B cell (primary cell): ENCODE measurements around the gene NR6A1. TPM values are rescaled to one million over a fixed set of nuclear protein-coding genes. Genes with fewer than 3 reads are reported as not detected.

Experiments
- ATAC-seq: fragments of 200-7000 bp; cut with Tn5 transposase; one replicate; pipeline ENCODE4 v1.10.0; 2021; ENCODE audit warnings: low read depth, mild to moderate bottlenecking, moderate number of reproducible peaks, moderate library complexity
- CTCF ChIA-PET: fragments of 350-600 bp; sonication (Branson Sonifier 250); formaldehyde crosslinking; loops from one replicate; lab custom pipeline; 2021; ENCODE audit warnings: antibody characterized with exemption, inconsistent platforms; lab: Charles Lee
- POLR2A ChIA-PET: fragments of 350-600 bp; sonication (Branson Sonifier 250); formaldehyde crosslinking; loops from one replicate; lab custom pipeline; 2021; ENCODE audit warnings: antibody characterized with exemption; lab: Charles Lee
- DNase-seq: peaks from one replicate; pipeline ENCODE4 v3.0.0; 2013
- H2AFZ ChIP-seq: 2 replicates; pipeline ENCODE4 v1.6.1; 2012; ENCODE audit warnings: mild to moderate bottlenecking, low read depth, low read length; ENCODE audit not compliant: insufficient read depth, poor library complexity, severe bottlenecking
- H3K27ac ChIP-seq, 2 donors: 1 replicate in 1 of 2; 2 replicates in 1 of 2; pipeline ENCODE4 v1.5.1; 2012 to 2013; ENCODE audit warnings: low read length in 2 of 2, mild to moderate bottlenecking in 2 of 2, moderate library complexity in 1 of 2
- H3K27me3 ChIP-seq, 4 experiments: fragments of 200-600 bp in 1 of 4; sonication (generic) in 1 of 4; replicated peaks in 1 of 4; 1 replicate in 2 of 4; 2 replicates in 2 of 4; pipeline versions ENCODE4 v1.6.1 to v1.7.0; 2013 to 2016; ENCODE audit warnings: low read length in 3 of 4, mild to moderate bottlenecking in 2 of 4, mixed read lengths in 1 of 4, moderate library complexity in 1 of 4; ENCODE audit not compliant: insufficient read depth in 4 of 4, control insufficient read depth in 3 of 4; ENCODE audit errors: control extremely low read depth in 1 of 4
- H3K36me3 ChIP-seq, 2 experiments: replicated peaks in 1 of 2; 1 replicate in 1 of 2; 2 replicates in 1 of 2; pipeline versions ENCODE4 v1.6.1 to v1.7.1; 2013; ENCODE audit warnings: low read length in 1 of 2; ENCODE audit not compliant: insufficient read depth in 2 of 2, control insufficient read depth in 1 of 2; ENCODE audit errors: control extremely low read depth in 1 of 2, extremely low read depth in 1 of 2
- H3K4me1 ChIP-seq, 2 donors: fragments of 200-600 bp in 1 of 2; sonication (generic) in 1 of 2; 1 replicate in 1 of 2; 2 replicates in 1 of 2; pipeline versions ENCODE4 v1.5.1 to v1.6.1; 2013 to 2017; ENCODE audit warnings: low read length in 2 of 2; ENCODE audit not compliant: control insufficient read depth in 2 of 2, insufficient read depth in 2 of 2
- H3K4me2 ChIP-seq: replicated peaks from 2 replicates; pipeline ENCODE3; 2012; ENCODE audit warnings: mild to moderate bottlenecking, low read depth, low read length; ENCODE audit not compliant: poor library complexity, severe bottlenecking
- H3K4me3 ChIP-seq, 5 experiments: fragments of 200-600 bp in 1 of 5; sonication (generic) in 1 of 5; 1 replicate in 3 of 5; 2 replicates in 2 of 5; pipeline versions ENCODE4 v1.5.1 to v1.7.0; 2011 to 2016; ENCODE audit warnings: low read length in 4 of 5, mild to moderate bottlenecking in 4 of 5, low read depth in 2 of 5, control low read depth in 1 of 5, moderate library complexity in 1 of 5; ENCODE audit not compliant: insufficient read depth in 1 of 5; ENCODE audit errors: control extremely low read depth in 1 of 5, extremely low read depth in 1 of 5
- H3K79me2 ChIP-seq: fragments of 200-600 bp; sonication (generic); one replicate; pipeline ENCODE4 v1.6.0; 2016; ENCODE audit warnings: low read length; ENCODE audit not compliant: control insufficient read depth, insufficient read depth
- H3K9ac ChIP-seq: fragments of 200-600 bp; sonication (generic); 2 replicates; pipeline ENCODE4 v1.6.1; 2017; ENCODE audit warnings: mild to moderate bottlenecking, low read length, moderate library complexity
- H3K9me3 ChIP-seq, 3 donors: one replicate each; pipeline versions ENCODE4 v1.6.1 to v1.7.1; 2013; ENCODE audit warnings: low read length in 2 of 3; ENCODE audit not compliant: control insufficient read depth in 2 of 3, insufficient read depth in 1 of 3; ENCODE audit errors: control extremely low read depth in 1 of 3
- H4K20me1 ChIP-seq: 2 replicates; pipeline ENCODE4 v1.6.0; 2012; ENCODE audit warnings: mild to moderate bottlenecking, low read length; ENCODE audit not compliant: insufficient read depth, control insufficient read depth, poor library complexity, severe bottlenecking
- H3K27ac Mint-ChIP-seq: one replicate; pipeline ENCODE4 v1.8.0; 2021; ENCODE audit warnings: mixed read lengths
- H3K27me3 Mint-ChIP-seq: one replicate; pipeline ENCODE4 v1.8.0; 2021; ENCODE audit warnings: mixed read lengths
- H3K4me1 Mint-ChIP-seq: one replicate; pipeline ENCODE4 v1.8.0; 2021; ENCODE audit warnings: mixed read lengths
- H3K4me3 Mint-ChIP-seq: one replicate; pipeline ENCODE4 v1.8.0; 2021; ENCODE audit warnings: mixed read lengths
- H3K9me3 Mint-ChIP-seq: one replicate; pipeline ENCODE4 v1.8.0; 2022; ENCODE audit warnings: mixed read lengths; ENCODE audit not compliant: insufficient read depth
- CTCF ChIP-seq: fragments of 200-600 bp; IDR thresholded peaks from one replicate; pipeline ENCODE4 v1.8.0; 2022; ENCODE audit warnings: antibody characterized with exemption, mild to moderate bottlenecking
- EZH2 ChIP-seq: IDR thresholded peaks from 2 replicates; pipeline ENCODE4 v1.6.1; 2012; ENCODE audit warnings: borderline replicate concordance, low read depth, mild to moderate bottlenecking, moderate library complexity, low read length; ENCODE audit not compliant: insufficient read depth, poor library complexity, severe bottlenecking
- WGBS: methylation state at CpG from one replicate; pipeline ENCODE4 v1.1.5; 2013; ENCODE audit warnings: missing lambda C conversion rate; ENCODE audit not compliant: insufficient coverage; 5-methylcytosine and 5-hydroxymethylcytosine counted together
- intact Hi-C: fragments of 100-400 bp; cut with micrococcal nuclease; formaldehyde crosslinking; loops from one replicate; pipeline ENCODE4 v1.10.0; 2022
- polyA plus RNA-seq: library from polyadenylated mRNA; depleted of rRNA; stranded (reverse); fragments of >200 nt; gene quantifications from 2 replicates; pipeline ENCODE4 v1.2.3, GENCODE V29; 2012
- total RNA-seq, 2 donors: library from RNA; stranded (reverse); fragments of 120-200 nt in 1 of 2; gene quantifications; 1 replicate in 1 of 2; 2 replicates in 1 of 2; pipeline versions ENCODE4 v1.2.3 to v1.2.4, GENCODE V29; 2013 to 2022

NR6A1 gene
- total and polyA plus RNA-seq, 2 donors (not counting 1 experiment from before 2014, with no cell fraction given), result 0.09 to 0.67 TPM

- Histone ChIP-seq H3K4me2 (no peak overlapping the region), H3K27me3 (peaks cover 0 to 45% (median 28%) of the 10 kb centered on the region in 4 experiments), H3K4me1 (peaks cover 36 to 44% of the 10 kb centered on the region in 2 donors), H3K79me2 (no peaks in the 10 kb centered on the region), H3K9ac (no peak overlapping the region), H4K20me1 (no peaks in the 10 kb centered on the region), H3K9me3 (peaks cover 0 to 9% (median 0%) of the 10 kb centered on the region in 3 donors), H2AFZ (no peak overlapping the region), H3K36me3 (no peaks in the 10 kb centered on the region), H3K4me3 (no peak overlapping the region), H3K27ac (no peak overlapping the region)
- TF ChIP-seq CTCF (peak; percentile 79), EZH2 (no peak)
- peak; percentile 88 for DNase-seq
- Mint-ChIP-seq H3K4me3 (peak overlapping the region; percentile 52), H3K9me3 (no peaks in the 10 kb centered on the region), H3K27ac (peak overlapping the region; percentile 10), H3K4me1 (peaks cover 42% of the 10 kb centered on the region), H3K27me3 (peaks cover 32% of the 10 kb centered on the region)
- intact Hi-C loops, result loop anchor here (1.0 to 10.0 kb wide), 5 partner anchors 79 to 488 kb away; partner anchors contain the start of genes GAPVD1, PSMB7, SCAI and WDR38
- ChIA-PET CTCF (interaction anchor here (0.6 to 12.0 kb wide), 21 partner anchors 13 to 601 kb away, joined by 3 to 345 read pairs (median 3); partner anchors contain the start of genes ARPC5L, GOLGA1, RPL35 and WDR38), POLR2A (no interaction called here)
- WGBS, result 44% methylated on average over 13 of the region's 15 CpGs
- ATAC-seq, result peak; percentile 13
These were observed 3.2 kb upstream of the NR6A1 start for GRCh38 chr9:124774129-124774978.
